PC-9 (cell line): Measurements from ENCODE around the gene ZNF718.
"Not testable (repeated sequence)": the region's sequence is repeated elsewhere in the genome, so short reads cannot be mapped to it uniquely, and the experiment has no call there.

Source experiments
- EZH2 ChIP-seq: fragments of 200-600 bp; sonication (generic); IDR thresholded peaks from 2 replicates; pipeline ENCODE4 v1.8.0; 2017; ENCODE audit warnings: antibody characterized with exemption, low read depth
- TF ChIP-seq, protein P1 (sequence below): fragments of 200-600 bp; sonication (generic); conservative IDR thresholded peaks from 2 replicates; pipeline ENCODE4 v1.6.1; 2017; ENCODE audit warnings: mixed run types, antibody characterized with exemption, mild to moderate bottlenecking, moderate library complexity

DNA sequence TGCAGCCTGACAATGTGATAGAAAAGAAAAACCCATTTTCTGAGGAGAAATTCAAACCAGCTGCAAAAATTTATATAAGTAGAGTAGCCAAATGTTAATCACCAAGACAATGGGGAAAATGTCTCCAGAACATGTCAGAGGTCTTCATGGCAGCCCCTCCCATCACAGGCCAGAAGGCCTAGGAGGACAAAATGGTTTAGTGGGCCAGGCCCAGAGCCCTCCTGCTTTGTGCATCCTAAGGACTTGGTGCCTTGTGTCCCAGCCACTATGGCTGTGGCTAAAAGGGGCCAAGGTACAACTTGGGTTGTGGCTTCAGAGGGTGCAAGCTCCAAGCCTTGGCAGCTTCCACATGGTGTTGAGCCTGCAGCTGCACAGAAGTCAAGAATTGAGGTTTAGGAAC lies 78.5 kb downstream of the ZNF718 start:
- TF ChIP-seq, protein P1, sequence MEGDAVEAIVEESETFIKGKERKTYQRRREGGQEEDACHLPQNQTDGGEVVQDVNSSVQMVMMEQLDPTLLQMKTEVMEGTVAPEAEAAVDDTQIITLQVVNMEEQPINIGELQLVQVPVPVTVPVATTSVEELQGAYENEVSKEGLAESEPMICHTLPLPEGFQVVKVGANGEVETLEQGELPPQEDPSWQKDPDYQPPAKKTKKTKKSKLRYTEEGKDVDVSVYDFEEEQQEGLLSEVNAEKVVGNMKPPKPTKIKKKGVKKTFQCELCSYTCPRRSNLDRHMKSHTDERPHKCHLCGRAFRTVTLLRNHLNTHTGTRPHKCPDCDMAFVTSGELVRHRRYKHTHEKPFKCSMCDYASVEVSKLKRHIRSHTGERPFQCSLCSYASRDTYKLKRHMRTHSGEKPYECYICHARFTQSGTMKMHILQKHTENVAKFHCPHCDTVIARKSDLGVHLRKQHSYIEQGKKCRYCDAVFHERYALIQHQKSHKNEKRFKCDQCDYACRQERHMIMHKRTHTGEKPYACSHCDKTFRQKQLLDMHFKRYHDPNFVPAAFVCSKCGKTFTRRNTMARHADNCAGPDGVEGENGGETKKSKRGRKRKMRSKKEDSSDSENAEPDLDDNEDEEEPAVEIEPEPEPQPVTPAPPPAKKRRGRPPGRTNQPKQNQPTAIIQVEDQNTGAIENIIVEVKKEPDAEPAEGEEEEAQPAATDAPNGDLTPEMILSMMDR, result not testable (repeated sequence)
- TF ChIP-seq EZH2, result not testable (repeated sequence)
